NT2/D1 (cell line): ENCODE measurements around the gene CDC42BPA.

ENCODE experiments used
- DNase-seq: peaks from one replicate; pipeline ENCODE4 v3.0.0-alpha.2; 2011; ENCODE audit warnings: low read depth, low spot score
- H3K27me3 ChIP-seq: 2 replicates; pipeline ENCODE4 v1.6.0; 2011; ENCODE audit warnings: mild to moderate bottlenecking; ENCODE audit not compliant: insufficient read length, insufficient read depth
- H3K36me3 ChIP-seq: 2 replicates; pipeline ENCODE4 v1.6.1; 2011; ENCODE audit warnings: mild to moderate bottlenecking, low read length, mixed read lengths; ENCODE audit not compliant: insufficient read depth, insufficient read length
- H3K4me1 ChIP-seq: 2 replicates; pipeline ENCODE4 v1.5.1; 2011; ENCODE audit not compliant: insufficient read depth, insufficient read length
- H3K4me3 ChIP-seq: 2 replicates; pipeline ENCODE4 v1.5.1; 2011; ENCODE audit warnings: low read depth; ENCODE audit not compliant: insufficient read length
- H3K9ac ChIP-seq: 2 replicates; pipeline ENCODE4 v1.6.0; 2011; ENCODE audit warnings: low read depth; ENCODE audit not compliant: insufficient read length
- H3K9me3 ChIP-seq: 2 replicates; pipeline ENCODE4 v1.5.1; 2011; ENCODE audit warnings: mild to moderate bottlenecking, low read length; ENCODE audit not compliant: insufficient read depth
- SUZ12 ChIP-seq: IDR thresholded peaks from 2 replicates; pipeline ENCODE4 v1.6.1; 2011; ENCODE audit not compliant: insufficient read length, insufficient read depth; ENCODE audit errors: extremely low read depth
- YY1 ChIP-seq: IDR thresholded peaks from 2 replicates; pipeline ENCODE4 v1.6.1; 2011; ENCODE audit not compliant: insufficient read length, insufficient read depth
- ZNF274 ChIP-seq: IDR thresholded peaks from 2 replicates; pipeline ENCODE4 v1.6.1; 2011; ENCODE audit warnings: mild to moderate bottlenecking, low read depth, low read length

Gene CDC42BPA

GRCh38 chr1:227038401-227038800 lies 279.9 kb downstream of the CDC42BPA start:
- Histone ChIP-seq H3K9me3 (no peaks in the 10 kb centered on the region), H3K27me3 (no peaks in the 10 kb centered on the region), H3K9ac (no peak overlapping the region), H3K4me3 (no peak overlapping the region), H3K4me1 (no peaks in the 10 kb centered on the region), H3K36me3 (no peaks in the 10 kb centered on the region)
- no peak for TF ChIP-seq SUZ12
- no peak for TF ChIP-seq ZNF274
- no peak for DNase-seq

DNA sequence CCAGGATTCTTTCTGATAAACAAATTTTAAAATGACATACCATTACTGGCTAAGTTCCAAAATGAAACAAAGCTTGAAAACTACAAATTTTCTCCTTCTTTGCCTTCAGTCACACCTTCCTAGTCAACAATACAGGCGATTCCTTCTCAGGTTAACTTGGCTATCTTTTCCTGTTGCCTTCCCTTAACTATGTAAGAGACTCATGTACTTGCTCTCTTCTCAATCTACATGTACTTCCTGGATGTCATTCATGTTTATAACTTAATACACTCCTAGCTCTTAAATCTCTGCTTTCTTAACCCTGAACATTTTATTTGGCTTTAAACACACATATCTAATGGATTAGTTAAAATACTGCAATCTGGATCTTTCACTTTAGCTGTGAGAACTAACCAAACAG lies 281.2 kb downstream of the CDC42BPA start:
- no peak overlapping the region for H3K4me3 ChIP-seq
- no peak for DNase-seq
- no peaks in the 10 kb centered on the region for H3K9me3 ChIP-seq
- TF ChIP-seq YY1 (no peak), ZNF274 (no peak), SUZ12 (no peak)
- no peaks in the 10 kb centered on the region for H3K27me3 ChIP-seq
- H3K36me3 ChIP-seq, result peaks cover 5% of the 10 kb centered on the region
- no peak overlapping the region for H3K9ac ChIP-seq
- H3K4me1 ChIP-seq, result no peaks in the 10 kb centered on the region

GRCh38 chr1:227035316-227035715 lies 283.0 kb downstream of the CDC42BPA start:
- Histone ChIP-seq H3K27me3 (no peaks in the 10 kb centered on the region), H3K9me3 (no peaks in the 10 kb centered on the region), H3K9ac (no peak overlapping the region), H3K4me3 (no peak overlapping the region), H3K36me3 (peaks cover 21% of the 10 kb centered on the region), H3K4me1 (no peaks in the 10 kb centered on the region)
- no peak for TF ChIP-seq ZNF274
- no peak for TF ChIP-seq SUZ12
- TF ChIP-seq YY1, result no peak
- DNase-seq, result no peak

DNA sequence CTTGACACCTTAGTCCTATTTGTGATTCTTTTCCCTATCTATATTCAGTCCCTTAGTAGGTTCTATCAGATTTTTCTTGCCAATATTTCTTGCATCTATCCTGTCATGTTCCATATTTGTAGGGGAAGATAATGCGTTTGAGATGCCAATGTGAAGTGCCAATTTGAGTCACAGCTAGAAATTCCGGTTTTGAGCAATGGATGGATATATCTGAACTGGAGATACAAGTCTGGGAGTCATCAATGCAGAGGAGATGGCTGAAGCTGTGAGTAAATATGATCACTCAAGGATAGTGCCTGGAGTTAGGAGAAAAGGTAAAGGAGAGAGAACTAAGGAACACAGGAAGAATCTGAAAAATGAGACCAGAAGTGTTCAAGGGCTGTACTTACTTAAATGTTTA lies 284.4 kb downstream of the CDC42BPA start:
- TF ChIP-seq SUZ12 (no peak), YY1 (no peak), ZNF274 (no peak)
- DNase-seq, result no peak
- Histone ChIP-seq H3K4me3 (no peak overlapping the region), H3K9me3 (no peaks in the 10 kb centered on the region), H3K4me1 (no peaks in the 10 kb centered on the region), H3K9ac (no peak overlapping the region), H3K27me3 (no peaks in the 10 kb centered on the region), H3K36me3 (peaks cover 22% of the 10 kb centered on the region)

GRCh38 chr1:227032396-227032795 lies 285.9 kb downstream of the CDC42BPA start:
- Histone ChIP-seq H3K9ac (no peak overlapping the region), H3K27me3 (no peaks in the 10 kb centered on the region), H3K36me3 (peaks cover 35% of the 10 kb centered on the region), H3K9me3 (no peaks in the 10 kb centered on the region), H3K4me3 (no peak overlapping the region), H3K4me1 (no peaks in the 10 kb centered on the region)
- DNase-seq, result peak; percentile 22
- TF ChIP-seq SUZ12 (no peak), ZNF274 (no peak), YY1 (no peak)

DNA sequence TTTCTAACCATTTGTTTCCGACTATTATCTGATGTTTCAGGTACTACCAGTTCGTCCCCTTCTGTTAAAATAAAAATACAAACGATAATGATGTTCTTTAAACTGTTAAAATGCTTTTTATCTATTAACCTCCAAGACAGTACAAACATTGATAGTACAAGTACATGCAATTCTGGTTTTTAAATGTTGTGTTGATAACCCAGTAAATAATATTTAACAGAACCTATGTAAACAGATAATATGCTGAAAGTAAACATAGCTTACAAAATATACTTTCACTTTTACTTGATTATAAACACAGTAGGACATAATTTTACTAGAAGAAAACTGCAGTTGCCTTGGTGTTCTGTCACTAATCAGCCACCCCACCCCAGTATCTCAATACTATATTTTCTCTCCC lies 301.3 kb downstream of the CDC42BPA start:
- Histone ChIP-seq H3K4me1 (no peaks in the 10 kb centered on the region), H3K27me3 (no peaks in the 10 kb centered on the region), H3K4me3 (no peak overlapping the region), H3K36me3 (peaks cover 27% of the 10 kb centered on the region), H3K9me3 (peaks cover 9% of the 10 kb centered on the region; the same call in 1 of the 2 replicates), H3K9ac (no peak overlapping the region)
- no peak for TF ChIP-seq YY1
- no peak for TF ChIP-seq SUZ12
- TF ChIP-seq ZNF274, result no peak
- no peak for DNase-seq

DNA sequence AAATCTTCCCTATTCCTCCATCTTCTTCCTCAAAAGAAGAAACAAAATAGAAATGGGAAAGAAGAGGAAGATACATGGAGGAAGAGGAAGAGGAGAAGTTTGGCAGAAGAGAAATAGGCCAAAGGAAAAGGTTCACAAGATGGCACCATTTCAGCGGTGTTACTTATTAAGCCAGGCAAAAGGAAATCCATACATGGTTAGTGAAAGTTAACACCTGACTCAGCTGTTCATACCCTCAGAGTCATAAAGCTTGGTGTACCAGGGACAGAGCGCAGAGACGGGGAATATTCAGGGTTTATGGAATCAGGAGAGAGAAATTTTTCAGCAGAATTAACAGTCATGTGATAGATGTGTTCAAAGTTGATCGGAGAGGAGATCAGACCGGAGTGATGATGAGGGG lies 307.6 kb downstream of the CDC42BPA start:
- Histone ChIP-seq H3K9ac (no peak overlapping the region), H3K9me3 (no peaks in the 10 kb centered on the region), H3K4me3 (no peak overlapping the region), H3K4me1 (no peaks in the 10 kb centered on the region), H3K27me3 (no peaks in the 10 kb centered on the region), H3K36me3 (peaks cover 9% of the 10 kb centered on the region)
- DNase-seq, result no peak
- no peak for TF ChIP-seq YY1
- no peak for TF ChIP-seq ZNF274
- TF ChIP-seq SUZ12, result no peak

- TF ChIP-seq YY1 (no peak), SUZ12 (no peak), ZNF274 (no peak)
- Histone ChIP-seq H3K4me1 (no peaks in the 10 kb centered on the region), H3K9me3 (no peaks in the 10 kb centered on the region)
These were observed 308.4 kb downstream of the CDC42BPA start for GRCh38 chr1:227009937-227010336.

More at GRCh38 chr1:227009937-227010336, 308.4 kb downstream of the CDC42BPA start:
- Histone ChIP-seq H3K4me3 (no peak overlapping the region), H3K36me3 (peaks cover 7% of the 10 kb centered on the region), H3K27me3 (no peaks in the 10 kb centered on the region), H3K9ac (no peak overlapping the region)
- DNase-seq, result no peak
